A673 (cell line): ENCODE results near the gene OR5A2.

Experiments used
- EZH2 ChIP-seq: fragments of 200-600 bp; sonication (generic); IDR thresholded peaks from 2 replicates; pipeline ENCODE4 v1.6.1; 2017; ENCODE audit warnings: borderline replicate concordance, low read depth, mild to moderate bottlenecking, mixed read lengths, antibody characterized with exemption, low read length; ENCODE audit not compliant: poor library complexity, severe bottlenecking
- TF ChIP-seq, protein P1 (sequence below): fragments of 300-800, 200-600 bp; sonication (generic); conservative IDR thresholded peaks from 2 replicates; pipeline ENCODE4 v1.5.1; 2017; ENCODE audit warnings: low read depth, mild to moderate bottlenecking, antibody characterized with exemption, low read length, moderate library complexity, mixed read lengths

GRCh38 chr11:59368238-59369022, 57.8 kb downstream of the OR5A2 start:
- no peak for TF ChIP-seq EZH2
- TF ChIP-seq, protein P1, sequence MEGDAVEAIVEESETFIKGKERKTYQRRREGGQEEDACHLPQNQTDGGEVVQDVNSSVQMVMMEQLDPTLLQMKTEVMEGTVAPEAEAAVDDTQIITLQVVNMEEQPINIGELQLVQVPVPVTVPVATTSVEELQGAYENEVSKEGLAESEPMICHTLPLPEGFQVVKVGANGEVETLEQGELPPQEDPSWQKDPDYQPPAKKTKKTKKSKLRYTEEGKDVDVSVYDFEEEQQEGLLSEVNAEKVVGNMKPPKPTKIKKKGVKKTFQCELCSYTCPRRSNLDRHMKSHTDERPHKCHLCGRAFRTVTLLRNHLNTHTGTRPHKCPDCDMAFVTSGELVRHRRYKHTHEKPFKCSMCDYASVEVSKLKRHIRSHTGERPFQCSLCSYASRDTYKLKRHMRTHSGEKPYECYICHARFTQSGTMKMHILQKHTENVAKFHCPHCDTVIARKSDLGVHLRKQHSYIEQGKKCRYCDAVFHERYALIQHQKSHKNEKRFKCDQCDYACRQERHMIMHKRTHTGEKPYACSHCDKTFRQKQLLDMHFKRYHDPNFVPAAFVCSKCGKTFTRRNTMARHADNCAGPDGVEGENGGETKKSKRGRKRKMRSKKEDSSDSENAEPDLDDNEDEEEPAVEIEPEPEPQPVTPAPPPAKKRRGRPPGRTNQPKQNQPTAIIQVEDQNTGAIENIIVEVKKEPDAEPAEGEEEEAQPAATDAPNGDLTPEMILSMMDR, result no peak
